GM12801 (cell line): Measurements from ENCODE around the gene BRD2.

Experiments used
- TF ChIP-seq, protein P1 (sequence below): IDR thresholded peaks from one replicate; pipeline ENCODE4 v1.5.1; 2011; ENCODE audit warnings: control low read depth; ENCODE audit not compliant: insufficient read length; ENCODE audit errors: extremely low read depth

Gene BRD2

DNA sequence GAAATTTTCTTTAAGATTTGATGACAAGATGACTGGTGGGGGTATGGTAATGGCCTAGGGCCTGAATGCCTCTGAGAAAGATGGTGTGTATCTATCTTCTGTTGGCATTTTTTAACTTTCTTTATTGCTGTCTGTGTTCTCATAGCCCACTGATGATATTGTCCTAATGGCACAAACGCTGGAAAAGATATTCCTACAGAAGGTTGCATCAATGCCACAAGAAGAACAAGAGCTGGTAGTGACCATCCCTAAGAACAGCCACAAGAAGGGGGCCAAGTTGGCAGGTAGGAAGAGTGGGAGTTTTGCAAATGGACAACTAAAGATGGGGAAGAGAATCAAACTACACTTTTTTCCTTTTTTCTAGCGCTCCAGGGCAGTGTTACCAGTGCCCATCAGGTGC is 7.5 kb downstream of the BRD2 start:
- TF ChIP-seq, protein P1, sequence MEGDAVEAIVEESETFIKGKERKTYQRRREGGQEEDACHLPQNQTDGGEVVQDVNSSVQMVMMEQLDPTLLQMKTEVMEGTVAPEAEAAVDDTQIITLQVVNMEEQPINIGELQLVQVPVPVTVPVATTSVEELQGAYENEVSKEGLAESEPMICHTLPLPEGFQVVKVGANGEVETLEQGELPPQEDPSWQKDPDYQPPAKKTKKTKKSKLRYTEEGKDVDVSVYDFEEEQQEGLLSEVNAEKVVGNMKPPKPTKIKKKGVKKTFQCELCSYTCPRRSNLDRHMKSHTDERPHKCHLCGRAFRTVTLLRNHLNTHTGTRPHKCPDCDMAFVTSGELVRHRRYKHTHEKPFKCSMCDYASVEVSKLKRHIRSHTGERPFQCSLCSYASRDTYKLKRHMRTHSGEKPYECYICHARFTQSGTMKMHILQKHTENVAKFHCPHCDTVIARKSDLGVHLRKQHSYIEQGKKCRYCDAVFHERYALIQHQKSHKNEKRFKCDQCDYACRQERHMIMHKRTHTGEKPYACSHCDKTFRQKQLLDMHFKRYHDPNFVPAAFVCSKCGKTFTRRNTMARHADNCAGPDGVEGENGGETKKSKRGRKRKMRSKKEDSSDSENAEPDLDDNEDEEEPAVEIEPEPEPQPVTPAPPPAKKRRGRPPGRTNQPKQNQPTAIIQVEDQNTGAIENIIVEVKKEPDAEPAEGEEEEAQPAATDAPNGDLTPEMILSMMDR: no peak

DNA sequence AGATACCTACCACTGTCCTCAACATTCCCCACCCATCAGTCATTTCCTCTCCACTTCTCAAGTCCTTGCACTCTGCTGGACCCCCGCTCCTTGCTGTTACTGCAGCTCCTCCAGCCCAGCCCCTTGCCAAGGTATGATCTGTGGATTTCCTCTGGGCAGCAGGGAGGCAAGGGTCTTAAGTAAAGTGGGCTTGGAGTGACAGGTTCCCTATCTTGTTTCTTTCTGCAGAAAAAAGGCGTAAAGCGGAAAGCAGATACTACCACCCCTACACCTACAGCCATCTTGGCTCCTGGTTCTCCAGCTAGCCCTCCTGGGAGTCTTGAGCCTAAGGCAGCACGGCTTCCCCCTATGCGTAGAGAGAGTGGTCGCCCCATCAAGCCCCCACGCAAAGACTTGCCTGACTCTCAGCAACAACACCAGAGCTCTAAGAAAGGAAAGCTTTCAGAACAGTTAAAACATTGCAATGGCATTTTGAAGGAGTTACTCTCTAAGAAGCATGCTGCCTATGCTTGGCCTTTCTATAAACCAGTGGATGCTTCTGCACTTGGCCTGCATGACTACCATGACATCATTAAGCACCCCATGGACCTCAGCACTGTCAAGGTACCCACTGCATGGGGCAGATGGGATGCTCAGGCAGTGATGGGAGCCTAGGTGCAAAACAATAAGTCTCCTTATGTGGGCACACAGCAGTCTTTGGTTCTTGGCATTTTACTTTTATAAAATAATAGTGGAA is 8.1 kb downstream of the BRD2 start:
- TF ChIP-seq, protein P1: no peak

- TF ChIP-seq, protein P1: no peak
These were observed 9.0 kb downstream of the BRD2 start for GRCh38 chr6:32977272-32977952.

DNA sequence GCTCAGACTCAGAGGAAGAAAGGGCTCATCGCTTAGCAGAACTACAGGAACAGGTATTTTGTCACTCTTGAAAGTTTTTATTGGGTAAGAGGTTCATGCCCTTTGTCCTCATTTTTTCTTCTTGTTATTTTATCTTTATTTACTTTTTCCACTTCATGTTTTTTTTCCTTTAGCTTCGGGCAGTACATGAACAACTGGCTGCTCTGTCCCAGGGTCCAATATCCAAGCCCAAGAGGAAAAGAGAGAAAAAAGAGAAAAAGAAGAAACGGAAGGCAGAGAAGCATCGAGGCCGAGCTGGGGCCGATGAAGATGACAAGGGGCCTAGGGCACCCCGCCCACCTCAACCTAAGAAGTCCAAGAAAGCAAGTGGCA is 9.5 kb downstream of the BRD2 start:
- TF ChIP-seq, protein P1: no peak

- TF ChIP-seq, protein P1: no peak
These were observed 11.5 kb downstream of the BRD2 start for GRCh38 chr6:32979720-32980487.

DNA sequence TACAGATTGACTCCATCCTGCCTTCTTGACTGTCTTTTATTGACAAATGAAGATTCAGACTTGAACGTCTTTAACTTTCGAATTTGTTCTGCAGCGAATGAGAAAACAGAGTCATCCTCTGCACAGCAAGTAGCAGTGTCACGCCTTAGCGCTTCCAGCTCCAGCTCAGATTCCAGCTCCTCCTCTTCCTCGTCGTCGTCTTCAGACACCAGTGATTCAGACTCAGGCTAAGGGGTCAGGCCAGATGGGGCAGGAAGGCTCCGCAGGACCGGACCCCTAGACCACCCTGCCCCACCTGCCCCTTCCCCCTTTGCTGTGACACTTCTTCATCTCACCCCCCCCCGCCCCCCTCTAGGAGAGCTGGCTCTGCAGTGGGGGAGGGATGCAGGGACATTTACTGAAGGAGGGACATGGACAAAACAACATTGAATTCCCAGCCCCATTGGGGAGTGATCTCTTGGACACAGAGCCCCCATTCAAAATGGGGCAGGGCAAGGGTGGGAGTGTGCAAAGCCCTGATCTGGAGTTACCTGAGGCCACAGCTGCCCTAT is 12.2 kb downstream of the BRD2 start:
- TF ChIP-seq, protein P1: no peak

GRCh38 chr6:32982084-32982701 is 13.8 kb downstream of the BRD2 start:
- TF ChIP-seq, protein P1: no peak
